ENCODE measurements around the gene MS4A14. TPM values are rescaled to one million over a fixed set of nuclear protein-coding genes. Genes with fewer than 3 reads are reported as not detected.

MS4A14 gene
- under 1 TPM in 1 of 5 donors, not detected in 4; 0.10 TPM for total RNA-seq
- total RNA-seq (2013), result 0.13 TPM
- total RNA-seq, result 0 to 0.25 (median 0) reads per million in 29 experiments

GRCh38 chr11:60396382-60396781, at the start of gene MS4A14:
MS4A14 (plus strand) TSS chr11:60396459; CDS start chr11:60396579, 120 bp downstream.
- H3K36me3 Mint-ChIP-seq, result no peaks in the 10 kb centered on the region
- no peaks in the 10 kb centered on the region for H3K36me3 ChIP-seq (ENCODE audit: control insufficient read depth in 2 of 2, extremely low read depth in 1 of 2, insufficient read depth in 1 of 2, low read length in 1 of 2)
- no peak within 1 kb of the TSS for H3K4me3 ChIP-seq (ENCODE audit: control insufficient read depth in 1 of 2, extremely low read depth in 1 of 2, low read length in 1 of 2)
- no peak within 1 kb of the TSS for H3K4me3 Mint-ChIP-seq
- no CpG with 5 or more reads among the region's 3 CpGs for WGBS (ENCODE audit: insufficient coverage)
- ChIA-PET CTCF (no interaction called here), POLR2A (no interaction called here)
- H3K27me3 Mint-ChIP-seq, result peaks cover 0 to 5% of the 10 kb centered on the region in 2 donors
- peaks cover 0 to 6% (median 0%) of the 10 kb centered on the region in 3 donors for H3K4me1 Mint-ChIP-seq
- DNase-seq (no peak), ATAC-seq (replicated peaks in 1 of 4) (no peak)
- no peaks in the 10 kb centered on the region for H3K9me3 Mint-ChIP-seq
- H3K9me3 ChIP-seq, result no peaks in the 10 kb centered on the region
- peaks cover 0 to 2% of the 10 kb centered on the region in 2 experiments for H3K4me1 ChIP-seq (ENCODE audit: control insufficient read depth in 1 of 2, extremely low read depth in 1 of 2, insufficient read depth in 2 of 2, low read length in 2 of 2)
- H3K27me3 ChIP-seq (replicated peaks in 1 of 2; ENCODE audit: control insufficient read depth in 2 of 2, extremely low read depth in 1 of 2, insufficient read depth in 2 of 2, low read length in 1 of 2), result no peaks in the 10 kb centered on the region
- no peak within 1 kb of the TSS for H3K27ac ChIP-seq (ENCODE audit: low read length)
- no peak within 1 kb of the TSS for H3K27ac Mint-ChIP-seq

GRCh38 chr11:60347084-60347797, 49.0 kb upstream of the MS4A14 start:
- H3K27me3 Mint-ChIP-seq, result peaks cover 24 to 29% of the 10 kb centered on the region in 2 donors
- ATAC-seq (replicated peaks in 1 of 4) (no peak), DNase-seq (no peak)
- H3K27ac Mint-ChIP-seq, result no peak overlapping the region
- POLR2A ChIA-PET, result no interaction called here
- no peaks in the 10 kb centered on the region for H3K9me3 Mint-ChIP-seq
- H3K36me3 Mint-ChIP-seq, result no peaks in the 10 kb centered on the region
- Histone ChIP-seq H3K4me3 (ENCODE audit: control insufficient read depth in 1 of 2, extremely low read depth in 1 of 2, low read length in 1 of 2) (no peak overlapping the region), H3K27me3 (replicated peaks in 1 of 2; ENCODE audit: control insufficient read depth in 2 of 2, extremely low read depth in 1 of 2, insufficient read depth in 2 of 2, low read length in 1 of 2) (peaks cover 0 to 6% of the 10 kb centered on the region in 2 experiments), H3K36me3 (ENCODE audit: control insufficient read depth in 2 of 2, extremely low read depth in 1 of 2, insufficient read depth in 1 of 2, low read length in 1 of 2) (no peaks in the 10 kb centered on the region), H3K4me1 (ENCODE audit: control insufficient read depth in 1 of 2, extremely low read depth in 1 of 2, insufficient read depth in 2 of 2, low read length in 2 of 2) (no peaks in the 10 kb centered on the region), H3K27ac (ENCODE audit: low read length) (no peak overlapping the region), H3K9me3 (no peaks in the 10 kb centered on the region)
- 100% methylated on average over 1 of the region's 2 CpGs for WGBS (ENCODE audit: insufficient coverage)
- H3K4me1 Mint-ChIP-seq, result no peaks in the 10 kb centered on the region
- H3K4me3 Mint-ChIP-seq, result no peak overlapping the region
- CTCF ChIA-PET, result no interaction called here

GRCh38 chr11:60348116-60348515, 48.1 kb upstream of the MS4A14 start:
- POLR2A ChIA-PET, result no interaction called here
- no peak overlapping the region for H3K27ac ChIP-seq (ENCODE audit: low read length)
- no peaks in the 10 kb centered on the region for H3K9me3 ChIP-seq
- H3K36me3 ChIP-seq (ENCODE audit: control insufficient read depth in 2 of 2, extremely low read depth in 1 of 2, insufficient read depth in 1 of 2, low read length in 1 of 2), result no peaks in the 10 kb centered on the region
- Mint-ChIP-seq H3K4me1 (no peaks in the 10 kb centered on the region), H3K9me3 (no peaks in the 10 kb centered on the region), H3K27ac (no peak overlapping the region), H3K36me3 (no peaks in the 10 kb centered on the region), H3K4me3 (no peak overlapping the region), H3K27me3 (peaks cover 23 to 31% of the 10 kb centered on the region in 2 donors)
- H3K4me1 ChIP-seq (ENCODE audit: control insufficient read depth in 1 of 2, extremely low read depth in 1 of 2, insufficient read depth in 2 of 2, low read length in 2 of 2), result no peaks in the 10 kb centered on the region
- CTCF ChIA-PET, result no interaction called here
- ATAC-seq (replicated peaks in 1 of 4), result no peak
- H3K4me3 ChIP-seq (ENCODE audit: control insufficient read depth in 1 of 2, extremely low read depth in 1 of 2, low read length in 1 of 2), result no peak overlapping the region
- DNase-seq, result no peak
- WGBS (ENCODE audit: insufficient coverage), result 29% methylated on average over 1 of the region's 2 CpGs
- H3K27me3 ChIP-seq (replicated peaks in 1 of 2; ENCODE audit: control insufficient read depth in 2 of 2, extremely low read depth in 1 of 2, insufficient read depth in 2 of 2, low read length in 1 of 2), result peaks cover 0 to 4% of the 10 kb centered on the region in 2 experiments

GRCh38 chr11:60349990-60350389, 46.3 kb upstream of the MS4A14 start:
- CTCF ChIA-PET, result interaction anchor here in 1 of 2 donors (1.6 kb wide), 1 partner anchor 12 kb away, joined by 4 read pairs; no protein-coding TSS in a partner anchor
- no peak overlapping the region for H3K4me3 ChIP-seq (ENCODE audit: control insufficient read depth in 1 of 2, extremely low read depth in 1 of 2, low read length in 1 of 2)
- H3K27me3 ChIP-seq (replicated peaks in 1 of 2; ENCODE audit: control insufficient read depth in 2 of 2, extremely low read depth in 1 of 2, insufficient read depth in 2 of 2, low read length in 1 of 2), result peaks cover 0 to 4% of the 10 kb centered on the region in 2 experiments
- DNase-seq (no peak), ATAC-seq (replicated peaks in 1 of 4) (no peak)
- no peaks in the 10 kb centered on the region for H3K36me3 ChIP-seq (ENCODE audit: control insufficient read depth in 2 of 2, extremely low read depth in 1 of 2, insufficient read depth in 1 of 2, low read length in 1 of 2)
- H3K27ac Mint-ChIP-seq, result no peak overlapping the region
- H3K9me3 Mint-ChIP-seq, result peaks cover 0 to 9% (median 1%) of the 10 kb centered on the region in 3 donors
- no peaks in the 10 kb centered on the region for H3K4me1 Mint-ChIP-seq
- no peak overlapping the region for H3K4me3 Mint-ChIP-seq
- H3K27ac ChIP-seq (ENCODE audit: low read length), result no peak overlapping the region
- no peaks in the 10 kb centered on the region for H3K4me1 ChIP-seq (ENCODE audit: control insufficient read depth in 1 of 2, extremely low read depth in 1 of 2, insufficient read depth in 2 of 2, low read length in 2 of 2)
- 78% methylated on average over 1 of the region's 1 CpG for WGBS (ENCODE audit: insufficient coverage)
- H3K27me3 Mint-ChIP-seq, result peaks cover 16 to 27% of the 10 kb centered on the region in 2 donors
- H3K9me3 ChIP-seq, result no peaks in the 10 kb centered on the region
- H3K36me3 Mint-ChIP-seq, result no peaks in the 10 kb centered on the region
- POLR2A ChIA-PET, result no interaction called here

GRCh38 chr11:60357771-60358170, 38.5 kb upstream of the MS4A14 start:
- POLR2A ChIA-PET, result no interaction called here
- H3K27me3 Mint-ChIP-seq, result peaks cover 4 to 5% of the 10 kb centered on the region in 2 donors
- H3K4me3 ChIP-seq (ENCODE audit: control insufficient read depth in 1 of 2, extremely low read depth in 1 of 2, low read length in 1 of 2), result no peak overlapping the region
- peaks cover 0 to 9% (median 1%) of the 10 kb centered on the region in 3 donors for H3K9me3 Mint-ChIP-seq
- no peak for DNase-seq
- CTCF ChIA-PET, result no interaction called here
- H3K27ac ChIP-seq (ENCODE audit: low read length), result no peak overlapping the region
- H3K9me3 ChIP-seq, result no peaks in the 10 kb centered on the region
- H3K4me1 ChIP-seq (ENCODE audit: control insufficient read depth in 1 of 2, extremely low read depth in 1 of 2, insufficient read depth in 2 of 2, low read length in 2 of 2), result no peaks in the 10 kb centered on the region
- peaks cover 0 to 12% of the 10 kb centered on the region in 2 experiments for H3K27me3 ChIP-seq (replicated peaks in 1 of 2; ENCODE audit: control insufficient read depth in 2 of 2, extremely low read depth in 1 of 2, insufficient read depth in 2 of 2, low read length in 1 of 2)
- H3K36me3 Mint-ChIP-seq, result no peaks in the 10 kb centered on the region
- no peak overlapping the region for H3K4me3 Mint-ChIP-seq
- H3K27ac Mint-ChIP-seq, result no peak overlapping the region
- ATAC-seq (replicated peaks in 1 of 4), result no peak
- WGBS (ENCODE audit: insufficient coverage), result no CpG with 5 or more reads among the region's 2 CpGs
- peaks cover 0 to 3% (median 0%) of the 10 kb centered on the region in 3 donors for H3K4me1 Mint-ChIP-seq
- H3K36me3 ChIP-seq (ENCODE audit: control insufficient read depth in 2 of 2, extremely low read depth in 1 of 2, insufficient read depth in 1 of 2, low read length in 1 of 2), result no peaks in the 10 kb centered on the region

- DNase-seq, result no peak
- CTCF ChIA-PET, result no interaction called here
- H3K27ac Mint-ChIP-seq, result no peak overlapping the region
Measured at GRCh38 chr11:60360621-60361020, 35.6 kb upstream of the MS4A14 start.

More at GRCh38 chr11:60360621-60361020, 35.6 kb upstream of the MS4A14 start:
- H3K36me3 Mint-ChIP-seq, result no peaks in the 10 kb centered on the region
- Histone ChIP-seq H3K4me3 (ENCODE audit: control insufficient read depth in 1 of 2, extremely low read depth in 1 of 2, low read length in 1 of 2) (no peak overlapping the region), H3K27ac (ENCODE audit: low read length) (no peak overlapping the region), H3K27me3 (replicated peaks in 1 of 2; ENCODE audit: control insufficient read depth in 2 of 2, extremely low read depth in 1 of 2, insufficient read depth in 2 of 2, low read length in 1 of 2) (peaks cover 0 to 12% of the 10 kb centered on the region in 2 experiments), H3K36me3 (ENCODE audit: control insufficient read depth in 2 of 2, extremely low read depth in 1 of 2, insufficient read depth in 1 of 2, low read length in 1 of 2) (no peaks in the 10 kb centered on the region), H3K9me3 (no peaks in the 10 kb centered on the region), H3K4me1 (ENCODE audit: control insufficient read depth in 1 of 2, extremely low read depth in 1 of 2, insufficient read depth in 2 of 2, low read length in 2 of 2) (no peaks in the 10 kb centered on the region)
- WGBS (ENCODE audit: insufficient coverage), result 74% methylated on average over 3 of the region's 4 CpGs
- no peaks in the 10 kb centered on the region for H3K9me3 Mint-ChIP-seq
- peaks cover 16 to 19% of the 10 kb centered on the region in 2 donors for H3K27me3 Mint-ChIP-seq
- peaks cover 0 to 3% (median 0%) of the 10 kb centered on the region in 3 donors for H3K4me1 Mint-ChIP-seq
- no peak for ATAC-seq (replicated peaks in 1 of 4)
- H3K4me3 Mint-ChIP-seq, result no peak overlapping the region
- POLR2A ChIA-PET, result no interaction called here

All from T-cell (primary cell).